GM18909 (cell line): ENCODE results near the gene IL10.
A peak's percentile ranks its signal among the peaks of the same experiment; 100 is the strongest.
"Not testable (repeated sequence)": the region's sequence is repeated elsewhere in the genome, so short reads cannot be mapped to it uniquely, and the experiment has no call there.

Experiments
- ATAC-seq: cut with Tn5 transposase; IDR thresholded peaks from one replicate; pipeline ENCODE4 v1.9.1; 2021; ENCODE audit warnings: mild to moderate bottlenecking; ENCODE audit not compliant: unreplicated experiment, poor library complexity

The IL10 gene

GRCh38 chr1:206768472-206769303 is 3.6 kb downstream of the IL10 start:
- peak; percentile 17 for ATAC-seq

DNA sequence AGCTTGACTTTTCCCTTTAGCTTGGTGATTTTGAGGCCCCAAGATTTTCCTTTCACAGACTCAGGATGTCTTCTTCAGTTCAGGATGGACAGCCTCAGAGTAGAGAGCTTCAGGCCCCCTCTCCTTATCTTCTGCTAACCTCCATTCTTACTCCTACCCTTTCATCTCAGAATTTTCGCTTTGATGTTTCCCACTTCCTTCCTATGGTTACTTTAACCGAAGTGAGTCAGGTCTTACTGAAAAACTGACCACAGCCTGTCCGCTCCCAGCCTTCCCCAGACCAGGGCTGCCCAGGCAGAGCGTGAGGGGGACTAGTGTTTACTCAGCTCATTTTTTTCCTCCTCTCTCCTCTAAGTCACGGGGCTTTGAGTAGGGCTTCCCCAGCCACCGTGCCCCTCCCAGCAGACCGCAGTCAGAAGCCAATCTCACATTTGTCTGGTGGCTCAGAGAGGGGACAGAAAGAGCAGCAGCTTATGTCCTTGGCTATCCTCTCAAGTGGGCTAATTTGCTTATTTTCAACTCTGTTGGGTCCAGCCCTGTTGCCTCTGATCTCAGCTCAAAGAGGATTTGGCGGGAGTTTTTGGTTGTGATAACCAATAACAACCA is 5.9 kb downstream of the IL10 start:
- ATAC-seq, result peak; percentile 46

DNA sequence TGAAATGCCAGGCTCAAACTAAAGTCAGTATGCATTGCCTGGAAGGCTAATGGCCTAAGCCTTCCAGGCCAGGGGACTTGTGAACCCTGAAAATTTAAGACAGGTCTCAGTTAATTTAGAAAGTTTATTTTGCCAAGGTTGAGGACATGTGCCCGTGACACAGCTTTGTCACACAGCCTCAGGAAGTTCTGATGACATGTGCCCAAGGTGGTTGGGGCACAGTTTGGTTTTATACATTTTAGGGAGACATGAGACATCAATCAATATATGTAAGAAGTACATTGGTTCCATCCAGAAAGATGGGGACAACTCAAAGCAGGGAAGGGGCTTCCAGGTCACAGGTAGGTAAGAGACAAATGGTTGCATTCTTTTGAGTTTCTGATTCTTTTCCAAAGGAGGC is 6.5 kb downstream of the IL10 start:
- not testable (repeated sequence) for ATAC-seq

DNA sequence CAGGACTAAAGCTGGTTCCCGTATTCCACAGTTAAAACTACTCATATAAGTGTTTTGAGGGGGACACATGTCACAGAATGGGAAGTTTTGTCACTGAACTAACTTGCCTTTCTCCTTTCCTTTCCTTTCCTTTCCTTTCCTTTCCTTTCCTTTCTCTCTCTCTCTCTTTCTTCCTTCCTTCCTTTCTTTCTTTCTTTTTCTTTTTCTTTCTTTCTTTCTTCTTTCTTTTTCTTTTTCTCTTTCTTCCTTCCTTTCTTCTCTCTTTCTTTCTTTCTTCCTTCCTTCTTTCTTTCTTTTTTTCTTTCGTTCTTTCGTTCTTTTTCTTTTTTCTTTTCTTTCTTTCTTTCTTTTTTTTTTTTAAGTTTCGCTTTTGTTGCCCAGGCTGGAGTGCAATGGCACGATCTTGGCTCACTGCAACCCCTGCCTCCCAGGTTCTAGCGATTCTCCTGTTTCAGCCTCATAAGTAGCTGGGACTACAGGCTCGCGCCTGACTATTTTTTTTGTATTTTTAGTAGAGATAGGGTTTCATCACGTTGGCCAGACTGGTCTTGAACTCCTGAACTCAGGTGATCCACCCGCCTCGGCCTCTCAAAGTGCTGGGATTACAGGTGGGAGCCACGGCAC is 9.4 kb downstream of the IL10 start:
- not testable (repeated sequence) for ATAC-seq

GRCh38 chr1:206761159-206761768 is 11.0 kb downstream of the IL10 start:
- no peak for ATAC-seq

GRCh38 chr1:206760590-206760989 is 11.7 kb downstream of the IL10 start:
- ATAC-seq, result no peak

- no peak for ATAC-seq
These were observed 14.6 kb downstream of the IL10 start for GRCh38 chr1:206757524-206758266.

DNA sequence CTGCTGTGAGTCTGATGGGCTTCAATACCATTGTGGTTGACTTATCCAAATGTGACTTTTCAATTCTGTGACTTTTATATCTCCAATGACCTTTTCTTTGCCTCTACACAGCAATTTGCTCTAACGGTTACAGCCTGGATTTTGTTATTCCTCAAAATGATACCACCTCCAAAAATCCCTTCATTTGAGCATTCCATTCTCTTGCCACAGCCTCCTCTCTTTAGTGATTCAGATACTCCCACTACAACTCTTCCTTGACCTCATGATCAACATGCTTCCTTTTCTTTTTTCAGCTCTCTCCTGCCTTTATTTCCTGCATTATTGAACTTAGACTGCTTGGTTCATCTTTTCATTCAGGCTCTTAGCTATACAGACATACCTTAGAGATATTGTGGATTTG is 18.3 kb downstream of the IL10 start:
- ATAC-seq, result no peak

DNA sequence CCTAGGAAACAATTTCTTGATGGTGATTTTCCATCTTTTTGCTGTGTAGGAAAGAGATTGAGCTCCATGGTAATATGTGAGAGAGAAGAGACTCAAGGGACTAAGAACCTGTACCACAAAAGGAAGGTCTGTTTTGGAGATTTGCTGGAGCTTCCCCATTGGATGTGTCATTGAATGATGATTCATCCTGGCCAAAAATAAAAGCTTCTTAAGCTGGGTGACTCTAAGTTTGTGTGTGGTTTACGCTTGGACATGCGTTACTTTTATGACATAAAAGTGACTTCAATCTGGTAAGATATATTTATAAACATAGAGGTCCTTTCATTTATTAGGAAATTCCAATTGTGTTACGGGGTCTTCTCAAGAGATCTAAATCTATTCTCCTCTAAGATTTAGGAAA is 19.2 kb downstream of the IL10 start:
- ATAC-seq, result no peak

DNA sequence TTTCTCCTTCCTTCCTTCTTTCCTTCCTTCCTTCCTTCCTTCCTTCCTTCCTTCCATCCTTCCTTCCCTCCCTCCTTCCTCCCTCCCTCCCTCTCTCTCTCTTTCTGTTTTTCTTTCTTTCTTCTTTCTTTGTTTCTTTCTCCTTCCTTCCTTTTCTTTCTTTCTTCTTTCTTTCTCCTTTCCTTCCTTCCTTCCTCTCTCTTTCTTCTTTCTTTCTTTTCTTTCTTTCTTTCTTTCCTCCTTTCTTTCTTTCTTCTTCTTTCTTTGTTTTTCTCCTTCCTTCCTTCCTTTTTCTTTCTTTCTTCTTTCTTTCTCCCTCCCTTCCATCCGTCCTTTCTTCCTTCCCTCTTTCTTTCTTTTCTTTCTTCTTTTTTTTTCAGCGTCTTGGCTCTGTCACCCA is 19.8 kb downstream of the IL10 start:
- ATAC-seq, result no peak

DNA sequence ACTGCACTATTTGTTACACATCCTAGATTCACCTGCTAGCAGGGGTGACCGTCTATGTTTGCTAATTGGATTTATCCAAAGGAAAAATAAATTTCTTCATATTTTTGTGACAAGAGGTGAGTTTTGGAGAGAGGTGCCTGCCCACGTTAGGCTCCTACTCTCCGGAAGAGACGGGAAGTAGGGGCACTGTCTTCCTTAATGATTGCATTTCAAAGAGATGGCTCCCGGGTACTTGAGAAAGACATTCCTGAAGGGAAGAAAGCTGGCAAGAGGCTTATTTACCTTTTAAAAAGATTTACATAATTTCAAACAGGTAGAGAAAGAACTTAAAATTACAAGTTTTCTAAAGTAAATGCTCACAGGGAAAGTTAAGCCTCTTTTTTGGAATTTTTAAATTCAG is 20.4 kb downstream of the IL10 start:
- no peak for ATAC-seq

GRCh38 chr1:206748348-206749030 is 23.8 kb downstream of the IL10 start:
- ATAC-seq, result no peak

- no peak for ATAC-seq
These were observed 27.0 kb downstream of the IL10 start for GRCh38 chr1:206745301-206745700.

DNA sequence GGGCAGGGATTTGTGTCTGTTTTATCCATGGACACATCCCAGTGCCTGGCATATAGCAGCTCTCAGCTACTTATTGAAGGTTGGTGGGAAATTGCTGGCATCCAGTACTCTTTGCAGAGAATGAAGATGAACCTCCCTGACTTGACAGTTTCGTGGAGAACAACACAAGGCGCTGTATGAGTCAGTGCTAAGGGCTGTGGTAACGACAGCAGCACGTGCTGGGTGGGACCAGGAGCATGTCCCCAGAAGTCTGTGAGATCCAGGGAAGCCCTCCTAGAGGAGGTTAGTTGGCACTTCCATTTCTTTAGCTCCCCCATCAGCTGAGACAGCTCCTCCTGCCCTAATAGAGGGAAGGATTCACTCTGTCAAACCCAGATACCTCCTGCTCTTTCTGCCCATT is 27.6 kb downstream of the IL10 start:
- ATAC-seq, result no peak

- no peak for ATAC-seq
These were observed 29.4 kb downstream of the IL10 start for GRCh38 chr1:206742719-206743383.

DNA sequence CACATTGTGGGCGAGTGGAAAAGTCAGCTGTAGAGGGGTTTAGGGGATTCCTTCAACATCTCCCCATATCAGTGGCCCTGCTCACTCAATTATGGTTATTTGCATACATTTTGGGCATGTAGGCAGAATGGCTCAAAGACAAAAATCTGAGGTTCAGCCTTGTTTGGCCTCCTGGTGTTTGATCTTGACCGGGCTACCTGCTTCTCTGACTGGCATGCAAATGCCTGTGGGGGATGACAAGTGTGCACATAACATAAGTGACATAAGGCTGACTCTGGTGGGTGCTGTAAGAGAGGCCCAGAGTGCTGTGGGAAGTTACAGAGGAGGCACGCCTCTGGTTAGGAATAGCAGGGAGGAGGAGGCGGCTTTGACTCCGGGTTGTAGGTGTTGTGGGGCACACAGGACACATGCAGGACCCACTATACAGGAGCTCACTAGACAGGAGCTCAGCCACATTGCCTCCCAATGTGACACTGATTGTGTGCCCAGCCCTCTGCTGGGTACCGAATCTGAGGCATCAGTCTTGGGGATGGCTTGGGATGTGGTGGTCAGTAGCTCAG is 31.1 kb downstream of the IL10 start:
- ATAC-seq, result no peak

DNA sequence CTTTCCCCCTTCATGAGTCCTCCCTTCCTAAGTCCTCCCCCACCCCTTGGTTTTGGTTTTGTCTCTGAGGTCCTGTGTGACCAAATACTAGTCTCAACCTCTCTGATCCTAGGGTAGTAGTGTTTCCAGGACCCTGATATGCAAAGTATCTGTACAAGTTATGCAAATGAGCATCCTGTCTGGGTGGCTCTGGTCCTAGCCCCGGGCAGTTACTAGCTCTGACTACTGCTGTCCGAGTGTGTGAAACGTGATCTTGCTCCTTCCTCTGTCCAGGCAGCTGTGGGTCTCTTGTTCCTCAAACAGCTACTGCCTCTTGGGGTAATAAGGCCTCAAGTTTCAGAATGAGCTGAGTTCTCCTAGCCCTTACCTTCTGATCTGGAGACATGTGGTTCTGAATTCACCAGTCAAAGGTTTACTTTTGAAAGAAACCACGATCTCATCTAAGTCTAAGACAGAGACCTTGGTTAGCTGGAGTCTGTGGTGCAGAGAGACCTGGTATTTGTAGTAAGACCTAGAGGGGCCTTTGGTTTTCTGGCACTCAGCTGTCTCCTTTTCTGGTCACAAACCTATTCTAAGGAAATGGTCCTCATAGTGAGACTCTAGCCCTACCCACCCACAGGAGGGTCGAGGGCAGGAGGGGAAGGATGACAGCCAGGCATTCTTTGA is 32.8 kb downstream of the IL10 start:
- peak; percentile 87 for ATAC-seq
